DOHH2 (cell line): ENCODE results near the gene MYBPC1.

Source experiments
- EZH2phosphoT487 ChIP-seq: fragments of 200-600 bp; sonication (generic); IDR thresholded peaks from 2 replicates; pipeline ENCODE4 v1.6.1; 2017; ENCODE audit warnings: borderline replicate concordance, mild to moderate bottlenecking, antibody characterized with exemption, low read length, moderate library complexity, mixed read lengths
- TF ChIP-seq, protein P1 (sequence below): fragments of 200-600 bp; sonication (generic); IDR thresholded peaks from one replicate; pipeline ENCODE4 v1.5.1; 2014; ENCODE audit warnings: antibody characterized with exemption, mild to moderate bottlenecking, low read depth, low read length; ENCODE audit not compliant: poor library complexity, severe bottlenecking

DNA sequence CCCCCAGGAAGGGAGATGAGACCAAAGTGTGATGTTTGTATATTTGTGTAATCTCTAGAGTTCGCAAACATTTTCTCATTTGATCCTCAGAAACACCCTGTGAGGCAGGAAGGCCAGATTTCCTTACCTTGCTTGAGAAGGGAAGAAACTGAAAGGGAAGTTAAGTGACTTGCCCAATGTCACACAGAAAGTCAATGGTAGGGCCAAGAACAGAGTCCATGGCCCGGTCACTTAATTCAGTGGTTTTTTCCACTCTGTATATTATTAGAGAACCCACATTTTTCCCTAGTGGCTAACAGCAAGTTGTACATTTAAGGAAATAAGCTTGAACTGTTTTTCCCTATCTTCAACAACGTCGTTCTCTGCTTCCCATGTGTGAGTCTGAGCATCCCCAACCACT lies 77.1 kb downstream of the MYBPC1 start:
- TF ChIP-seq, protein P1, sequence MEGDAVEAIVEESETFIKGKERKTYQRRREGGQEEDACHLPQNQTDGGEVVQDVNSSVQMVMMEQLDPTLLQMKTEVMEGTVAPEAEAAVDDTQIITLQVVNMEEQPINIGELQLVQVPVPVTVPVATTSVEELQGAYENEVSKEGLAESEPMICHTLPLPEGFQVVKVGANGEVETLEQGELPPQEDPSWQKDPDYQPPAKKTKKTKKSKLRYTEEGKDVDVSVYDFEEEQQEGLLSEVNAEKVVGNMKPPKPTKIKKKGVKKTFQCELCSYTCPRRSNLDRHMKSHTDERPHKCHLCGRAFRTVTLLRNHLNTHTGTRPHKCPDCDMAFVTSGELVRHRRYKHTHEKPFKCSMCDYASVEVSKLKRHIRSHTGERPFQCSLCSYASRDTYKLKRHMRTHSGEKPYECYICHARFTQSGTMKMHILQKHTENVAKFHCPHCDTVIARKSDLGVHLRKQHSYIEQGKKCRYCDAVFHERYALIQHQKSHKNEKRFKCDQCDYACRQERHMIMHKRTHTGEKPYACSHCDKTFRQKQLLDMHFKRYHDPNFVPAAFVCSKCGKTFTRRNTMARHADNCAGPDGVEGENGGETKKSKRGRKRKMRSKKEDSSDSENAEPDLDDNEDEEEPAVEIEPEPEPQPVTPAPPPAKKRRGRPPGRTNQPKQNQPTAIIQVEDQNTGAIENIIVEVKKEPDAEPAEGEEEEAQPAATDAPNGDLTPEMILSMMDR, result no peak
- TF ChIP-seq EZH2phosphoT487, result no peak
